Measurements from ENCODE around the gene TNFSF11.

Gene TNFSF11

GRCh38 chr13:42533336-42533591 lies 40.7 kb upstream of the TNFSF11 start:
- no peak for DNase-seq (ENCODE audit: low read depth)
- no peak overlapping the region for H3K4me3 ChIP-seq (ENCODE audit: low read length)
- no peak for TF ChIP-seq CTCF (conservative IDR thresholded peaks at IDR 0.05; ENCODE audit: low read length)

GRCh38 chr13:42534785-42535184 lies 39.2 kb upstream of the TNFSF11 start:
- no peak for TF ChIP-seq CTCF (conservative IDR thresholded peaks at IDR 0.05; ENCODE audit: low read length)
- no peak for DNase-seq (ENCODE audit: low read depth)
- no peak overlapping the region for H3K4me3 ChIP-seq (ENCODE audit: low read length)

GRCh38 chr13:42538996-42539395 lies 35.0 kb upstream of the TNFSF11 start:
- no peak for DNase-seq (ENCODE audit: low read depth)

DNA sequence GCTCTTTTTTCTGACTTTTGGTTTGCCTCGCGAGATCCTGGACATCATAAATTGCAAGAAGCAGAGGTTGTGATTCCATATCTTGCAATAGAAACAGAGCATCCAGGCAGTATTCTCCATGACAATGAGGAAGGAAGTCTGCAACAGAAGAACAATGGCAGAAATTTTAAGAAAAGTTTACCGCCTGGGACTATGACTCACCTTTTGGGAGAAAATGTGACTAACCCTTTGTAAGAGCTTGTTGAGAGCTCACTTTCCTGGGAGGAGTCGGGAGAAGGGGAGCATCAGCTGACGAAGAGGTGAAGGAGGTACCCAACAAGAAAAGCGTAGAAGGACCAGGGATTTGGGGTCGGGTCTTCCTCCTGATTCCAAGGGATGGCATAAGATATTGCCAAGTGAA lies 34.3 kb upstream of the TNFSF11 start:
- no peak overlapping the region for H3K4me3 ChIP-seq (ENCODE audit: low read length)
- DNase-seq (ENCODE audit: low read depth) = no peak
- TF ChIP-seq CTCF (conservative IDR thresholded peaks at IDR 0.05; ENCODE audit: low read length) = no peak

More at GRCh38 chr13:42538996-42539395, 35.0 kb upstream of the TNFSF11 start:
- no peak overlapping the region for H3K4me3 ChIP-seq (ENCODE audit: low read length)
- no peak for TF ChIP-seq CTCF (conservative IDR thresholded peaks at IDR 0.05; ENCODE audit: low read length)

- DNase-seq (ENCODE audit: low read depth) = no peak
- TF ChIP-seq CTCF (conservative IDR thresholded peaks at IDR 0.05; ENCODE audit: low read length) = no peak
- H3K4me3 ChIP-seq (ENCODE audit: low read length) = no peak overlapping the region
Observed at GRCh38 chr13:42543215-42543797, 30.6 kb upstream of the TNFSF11 start.

- peak; percentile 1 for DNase-seq (ENCODE audit: low read depth)
- no peak for TF ChIP-seq CTCF (conservative IDR thresholded peaks at IDR 0.05; ENCODE audit: low read length)
- no peak overlapping the region for H3K4me3 ChIP-seq (ENCODE audit: low read length)
Observed at GRCh38 chr13:42544246-42544926, 29.6 kb upstream of the TNFSF11 start.

DNA sequence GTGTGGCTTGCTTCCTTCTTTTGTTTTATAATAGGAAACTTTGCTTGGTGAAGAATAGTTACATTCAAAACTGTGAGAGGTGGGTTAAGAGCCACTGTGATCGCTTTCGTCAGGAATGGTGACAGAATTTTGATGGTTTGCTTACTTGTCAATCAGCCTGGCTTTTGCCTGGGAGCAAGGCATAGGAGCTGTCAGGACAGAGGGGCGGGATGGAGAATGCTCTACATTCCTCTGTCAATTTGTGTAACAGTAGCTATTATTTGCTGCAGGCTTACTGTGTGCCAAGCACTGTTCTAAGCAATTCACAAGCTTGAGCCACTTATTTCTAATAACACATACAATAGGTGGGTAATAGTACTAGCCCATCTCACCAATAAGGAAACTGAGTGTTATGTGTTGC lies 28.1 kb upstream of the TNFSF11 start:
- no peak overlapping the region for H3K4me3 ChIP-seq (ENCODE audit: low read length)
- no peak for TF ChIP-seq CTCF (conservative IDR thresholded peaks at IDR 0.05; ENCODE audit: low read length)
- no peak for DNase-seq (ENCODE audit: low read depth)
